ENCODE data around the gene CHD5.

The CHD5 gene

GRCh38 chr1:6142036-6142621 is 38.0 kb downstream of the CHD5 start:
- no peak for TF ChIP-seq CTCF (IDR thresholded peaks at IDR 0.05; ENCODE audit: low read depth, low read length, missing control alignments)

GRCh38 chr1:6141592-6141991 is 38.5 kb downstream of the CHD5 start:
- peak; percentile 32 for TF ChIP-seq CTCF (IDR thresholded peaks at IDR 0.05; ENCODE audit: low read depth, low read length, missing control alignments)
- no peak overlapping the region for H3K4me3 ChIP-seq (replicated peaks; ENCODE audit: low read depth, low read length)
- DNase-seq (ENCODE audit: extremely low read depth, low read depth): peak; percentile 11

More at GRCh38 chr1:6142036-6142621, 38.0 kb downstream of the CHD5 start:
- H3K4me3 ChIP-seq (replicated peaks; ENCODE audit: low read depth, low read length): no peak overlapping the region
- DNase-seq (ENCODE audit: extremely low read depth, low read depth): no peak

GRCh38 chr1:6140413-6140812 is 39.7 kb downstream of the CHD5 start:
- TF ChIP-seq CTCF (IDR thresholded peaks at IDR 0.05; ENCODE audit: low read depth, low read length, missing control alignments): no peak
- H3K4me3 ChIP-seq (replicated peaks; ENCODE audit: low read depth, low read length): no peak overlapping the region

GRCh38 chr1:6137758-6138157 is 42.4 kb downstream of the CHD5 start:
- no peak for TF ChIP-seq CTCF (IDR thresholded peaks at IDR 0.05; ENCODE audit: low read depth, low read length, missing control alignments)
- DNase-seq (ENCODE audit: extremely low read depth, low read depth): no peak
- no peak overlapping the region for H3K4me3 ChIP-seq (replicated peaks; ENCODE audit: low read depth, low read length)

More at GRCh38 chr1:6140413-6140812, 39.7 kb downstream of the CHD5 start:
- no peak for DNase-seq (ENCODE audit: extremely low read depth, low read depth)

- DNase-seq (ENCODE audit: extremely low read depth, low read depth): no peak
- no peak overlapping the region for H3K4me3 ChIP-seq (replicated peaks; ENCODE audit: low read depth, low read length)
- TF ChIP-seq CTCF (IDR thresholded peaks at IDR 0.05; ENCODE audit: low read depth, low read length, missing control alignments): no peak
Observed at GRCh38 chr1:6136516-6137220, 43.5 kb downstream of the CHD5 start.

GRCh38 chr1:6134741-6135510 is 45.2 kb downstream of the CHD5 start:
- no peak overlapping the region for H3K4me3 ChIP-seq (replicated peaks; ENCODE audit: low read depth, low read length)
- no peak for DNase-seq (ENCODE audit: extremely low read depth, low read depth)
- no peak for TF ChIP-seq CTCF (IDR thresholded peaks at IDR 0.05; ENCODE audit: low read depth, low read length, missing control alignments)
